SK-N-SH treated with all-trans-retinoic acid at 6 μM for 48 hours (cell line): ENCODE results near the gene CHAF1A.

Source experiments
- ARNTL ChIP-seq: fragments of 450-650 bp; formaldehyde crosslinking; IDR thresholded peaks from 2 replicates; pipeline ENCODE4 v1.5.0; 2020; ENCODE audit warnings: low read depth, mild to moderate bottlenecking, moderate library complexity, borderline replicate concordance
- BACH2 ChIP-seq: fragments of 250-450 bp; sonication (Bioruptor Pico); IDR thresholded peaks from 2 replicates; pipeline ENCODE4 v1.9.0; 2021; ENCODE audit warnings: mild to moderate bottlenecking, borderline replicate concordance
- RARB ChIP-seq: fragments of 250-450 bp; sonication (Bioruptor Pico); IDR thresholded peaks from 2 replicates; pipeline ENCODE4 v1.8.0; 2021; ENCODE audit warnings: mild to moderate bottlenecking, moderate library complexity
- TOX ChIP-seq: fragments of 250-450 bp; sonication (Bioruptor Pico); IDR thresholded peaks from 2 replicates; pipeline ENCODE4 v1.8.0; 2021; ENCODE audit warnings: mild to moderate bottlenecking, moderate library complexity, borderline replicate concordance
- TF ChIP-seq, protein P1 (sequence below): fragments of 250-450 bp; sonication (Bioruptor Pico); IDR thresholded peaks from 2 replicates; pipeline ENCODE4 v1.8.0; 2020; ENCODE audit warnings: mild to moderate bottlenecking, moderate library complexity, borderline replicate concordance
- TF ChIP-seq, protein P2 (sequence below): fragments of 250-450 bp; sonication (Bioruptor Pico); IDR thresholded peaks from 2 replicates; pipeline ENCODE4 v1.5.1; 2020; ENCODE audit warnings: low read depth, mild to moderate bottlenecking, moderate library complexity
- TF ChIP-seq, protein P3 (sequence below): fragments of 250-450 bp; sonication (Bioruptor Pico); IDR thresholded peaks from 2 replicates; pipeline ENCODE4 v1.8.0; 2021; ENCODE audit warnings: low read depth, mild to moderate bottlenecking, moderate library complexity, borderline replicate concordance

DNA sequence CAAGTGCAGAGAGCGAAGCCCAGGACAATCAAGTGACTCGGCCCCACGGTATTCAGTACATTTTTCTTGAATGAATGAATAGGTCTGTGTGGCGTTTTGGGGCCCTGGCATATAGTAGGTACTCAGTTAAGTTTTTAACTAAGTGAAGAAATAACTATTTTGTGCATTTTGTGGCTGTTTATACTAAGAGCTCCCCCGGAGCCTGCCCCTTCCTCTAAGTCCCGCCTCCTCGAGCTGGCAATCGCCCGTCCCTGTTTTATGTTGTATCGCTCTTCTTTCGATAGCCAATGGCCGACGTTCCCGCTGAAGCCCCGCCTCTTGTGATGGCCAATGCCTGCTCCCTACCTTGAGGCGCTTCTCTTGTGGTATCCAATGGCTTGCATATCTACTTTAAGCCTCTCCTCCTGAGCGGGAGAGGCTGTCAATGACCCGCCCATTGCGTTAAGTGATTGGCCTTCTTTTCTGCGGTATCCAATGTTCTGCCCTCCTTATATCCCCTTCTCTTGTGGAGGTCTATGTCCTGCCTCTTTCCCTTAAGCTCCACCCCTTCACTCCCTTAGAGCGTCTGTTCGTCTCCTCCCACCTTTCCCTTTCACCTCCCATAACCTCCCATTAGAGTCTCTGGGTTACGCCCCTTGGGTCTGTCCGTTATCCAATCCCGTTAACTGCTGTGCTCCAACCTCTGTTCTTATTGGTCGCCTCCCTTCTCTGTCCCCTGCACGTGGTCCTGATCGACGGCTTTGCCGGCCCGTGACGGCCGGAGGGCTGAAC, 69.1 kb downstream of the CHAF1A start:
- TF ChIP-seq, protein P1, sequence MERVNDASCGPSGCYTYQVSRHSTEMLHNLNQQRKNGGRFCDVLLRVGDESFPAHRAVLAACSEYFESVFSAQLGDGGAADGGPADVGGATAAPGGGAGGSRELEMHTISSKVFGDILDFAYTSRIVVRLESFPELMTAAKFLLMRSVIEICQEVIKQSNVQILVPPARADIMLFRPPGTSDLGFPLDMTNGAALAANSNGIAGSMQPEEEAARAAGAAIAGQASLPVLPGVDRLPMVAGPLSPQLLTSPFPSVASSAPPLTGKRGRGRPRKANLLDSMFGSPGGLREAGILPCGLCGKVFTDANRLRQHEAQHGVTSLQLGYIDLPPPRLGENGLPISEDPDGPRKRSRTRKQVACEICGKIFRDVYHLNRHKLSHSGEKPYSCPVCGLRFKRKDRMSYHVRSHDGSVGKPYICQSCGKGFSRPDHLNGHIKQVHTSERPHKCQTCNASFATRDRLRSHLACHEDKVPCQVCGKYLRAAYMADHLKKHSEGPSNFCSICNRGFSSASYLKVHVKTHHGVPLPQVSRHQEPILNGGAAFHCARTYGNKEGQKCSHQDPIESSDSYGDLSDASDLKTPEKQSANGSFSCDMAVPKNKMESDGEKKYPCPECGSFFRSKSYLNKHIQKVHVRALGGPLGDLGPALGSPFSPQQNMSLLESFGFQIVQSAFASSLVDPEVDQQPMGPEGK: no peak
- TF ChIP-seq TOX: no peak
- TF ChIP-seq ARNTL (CRISPR knock-in tag): no peak
- TF ChIP-seq, protein P2, sequence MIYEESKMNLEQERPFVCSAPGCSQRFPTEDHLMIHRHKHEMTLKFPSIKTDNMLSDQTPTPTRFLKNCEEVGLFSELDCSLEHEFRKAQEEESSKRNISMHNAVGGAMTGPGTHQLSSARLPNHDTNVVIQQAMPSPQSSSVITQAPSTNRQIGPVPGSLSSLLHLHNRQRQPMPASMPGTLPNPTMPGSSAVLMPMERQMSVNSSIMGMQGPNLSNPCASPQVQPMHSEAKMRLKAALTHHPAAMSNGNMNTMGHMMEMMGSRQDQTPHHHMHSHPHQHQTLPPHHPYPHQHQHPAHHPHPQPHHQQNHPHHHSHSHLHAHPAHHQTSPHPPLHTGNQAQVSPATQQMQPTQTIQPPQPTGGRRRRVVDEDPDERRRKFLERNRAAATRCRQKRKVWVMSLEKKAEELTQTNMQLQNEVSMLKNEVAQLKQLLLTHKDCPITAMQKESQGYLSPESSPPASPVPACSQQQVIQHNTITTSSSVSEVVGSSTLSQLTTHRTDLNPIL (CRISPR knock-in tag): no peak
- TF ChIP-seq BACH2 (CRISPR knock-in tag): no peak
- TF ChIP-seq, protein P3, sequence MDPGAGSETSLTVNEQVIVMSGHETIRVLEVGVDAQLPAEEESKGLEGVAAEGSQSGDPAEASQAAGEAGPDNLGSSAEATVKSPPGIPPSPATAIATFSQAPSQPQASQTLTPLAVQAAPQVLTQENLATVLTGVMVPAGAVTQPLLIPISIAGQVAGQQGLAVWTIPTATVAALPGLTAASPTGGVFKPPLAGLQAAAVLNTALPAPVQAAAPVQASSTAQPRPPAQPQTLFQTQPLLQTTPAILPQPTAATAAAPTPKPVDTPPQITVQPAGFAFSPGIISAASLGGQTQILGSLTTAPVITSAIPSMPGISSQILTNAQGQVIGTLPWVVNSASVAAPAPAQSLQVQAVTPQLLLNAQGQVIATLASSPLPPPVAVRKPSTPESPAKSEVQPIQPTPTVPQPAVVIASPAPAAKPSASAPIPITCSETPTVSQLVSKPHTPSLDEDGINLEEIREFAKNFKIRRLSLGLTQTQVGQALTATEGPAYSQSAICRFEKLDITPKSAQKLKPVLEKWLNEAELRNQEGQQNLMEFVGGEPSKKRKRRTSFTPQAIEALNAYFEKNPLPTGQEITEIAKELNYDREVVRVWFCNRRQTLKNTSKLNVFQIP (CRISPR knock-in tag): no peak
- TF ChIP-seq RARB: no peak
